ENCODE data around the gene AP1B1. TPM values are rescaled to one million over a fixed set of nuclear protein-coding genes. Genes with fewer than 3 reads are reported as not detected.
"Not testable (repeated sequence)": the region's sequence is repeated elsewhere in the genome, so short reads cannot be mapped to it uniquely, and the experiment has no call there.

The AP1B1 gene
- total RNA-seq, 1 experiment from 2014 or later = 68.1 TPM

- BruUV-seq (replicated peaks) = no TSS peak
- TF ChIP-seq CTCF (conservative IDR thresholded peaks at IDR 0.05; ENCODE audit: low read depth, low read length) = no peak
- no peak for TF ChIP-seq EZH2 (IDR thresholded peaks at IDR 0.05; ENCODE audit: borderline replicate concordance, low read depth, low read length, poor library complexity, severe bottlenecking)
- ChIA-PET POLR2A (ENCODE audit: low non-redundant PET) (no interaction called here), CTCF (interaction anchor here (0.6 kb wide), 1 partner anchor 57 kb away, joined by 5 read pairs; no protein-coding TSS in a partner anchor)
- no peaks in the 10 kb centered on the region for H3K4me1 ChIP-seq (ENCODE audit: insufficient read depth, low read length, poor library complexity, severe bottlenecking)
- intact Hi-C loops (cut with micrococcal nuclease; ENCODE audit: unreplicated experiment) = no loop called here
- H3K27me3 ChIP-seq (replicated peaks; ENCODE audit: insufficient read depth, low read depth, low read length, poor library complexity) = peaks cover 2% of the 10 kb centered on the region
- H3K27ac ChIP-seq (ENCODE audit: low read depth, low read length, poor library complexity, severe bottlenecking) = no peak overlapping the region
- no peak overlapping the region for H3K4me3 ChIP-seq (ENCODE audit: low read depth, low read length, poor library complexity, severe bottlenecking)
- H3K9me3 ChIP-seq (ENCODE audit: low read depth, low read length, poor library complexity, severe bottlenecking) = no peaks in the 10 kb centered on the region
- no peak for DNase-seq (ENCODE audit: low spot score)
- no peaks in the 10 kb centered on the region for H3K36me3 ChIP-seq (ENCODE audit: insufficient read depth, low read length, poor library complexity, severe bottlenecking)
Observed at GRCh38 chr22:29427176-29427760, 38.9 kb upstream of the AP1B1 start.

- intact Hi-C loops (cut with micrococcal nuclease; ENCODE audit: unreplicated experiment) = no loop called here
- CTCF ChIA-PET = interaction anchor here (0.6 kb wide), 1 partner anchor 56 kb away, joined by 5 read pairs; no protein-coding TSS in a partner anchor
- BruUV-seq (replicated peaks) = no TSS peak
- TF ChIP-seq CTCF (conservative IDR thresholded peaks at IDR 0.05; ENCODE audit: low read depth, low read length) (no peak), EZH2 (IDR thresholded peaks at IDR 0.05; ENCODE audit: borderline replicate concordance, low read depth, low read length, poor library complexity, severe bottlenecking) (no peak)
- no peaks in the 10 kb centered on the region for H3K4me1 ChIP-seq (ENCODE audit: insufficient read depth, low read length, poor library complexity, severe bottlenecking)
- POLR2A ChIA-PET (ENCODE audit: low non-redundant PET) = no interaction called here
- H3K36me3 ChIP-seq (ENCODE audit: insufficient read depth, low read length, poor library complexity, severe bottlenecking) = no peaks in the 10 kb centered on the region
- no peak overlapping the region for H3K4me3 ChIP-seq (ENCODE audit: low read depth, low read length, poor library complexity, severe bottlenecking)
- peaks cover 2% of the 10 kb centered on the region for H3K27me3 ChIP-seq (replicated peaks; ENCODE audit: insufficient read depth, low read depth, low read length, poor library complexity)
- H3K9me3 ChIP-seq (ENCODE audit: low read depth, low read length, poor library complexity, severe bottlenecking) = no peaks in the 10 kb centered on the region
- no peak for DNase-seq (ENCODE audit: low spot score)
- no peak overlapping the region for H3K27ac ChIP-seq (ENCODE audit: low read depth, low read length, poor library complexity, severe bottlenecking)
Observed at GRCh38 chr22:29426476-29426875, 38.1 kb upstream of the AP1B1 start.

- BruUV-seq (replicated peaks); intact Hi-C loops (cut with micrococcal nuclease; ENCODE audit: unreplicated experiment); H3K4me1 ChIP-seq (ENCODE audit: insufficient read depth, low read length, poor library complexity, severe bottlenecking); POLR2A ChIA-PET (ENCODE audit: low non-redundant PET); DNase-seq (ENCODE audit: low spot score); H3K27ac ChIP-seq (ENCODE audit: low read depth, low read length, poor library complexity, severe bottlenecking); H3K36me3 ChIP-seq (ENCODE audit: insufficient read depth, low read length, poor library complexity, severe bottlenecking); H3K9me3 ChIP-seq (ENCODE audit: low read depth, low read length, poor library complexity, severe bottlenecking); H3K27me3 ChIP-seq (replicated peaks; ENCODE audit: insufficient read depth, low read depth, low read length, poor library complexity); CTCF ChIA-PET; H3K4me3 ChIP-seq (ENCODE audit: low read depth, low read length, poor library complexity, severe bottlenecking): not testable (repeated sequence)
Observed at GRCh38 chr22:29418704-29419103, 30.3 kb upstream of the AP1B1 start.

GRCh38 chr22:29414951-29415591 is 26.7 kb upstream of the AP1B1 start:
- H3K27ac ChIP-seq (ENCODE audit: low read depth, low read length, poor library complexity, severe bottlenecking); H3K27me3 ChIP-seq (replicated peaks; ENCODE audit: insufficient read depth, low read depth, low read length, poor library complexity); intact Hi-C loops (cut with micrococcal nuclease; ENCODE audit: unreplicated experiment); H3K9me3 ChIP-seq (ENCODE audit: low read depth, low read length, poor library complexity, severe bottlenecking); POLR2A ChIA-PET (ENCODE audit: low non-redundant PET); H3K36me3 ChIP-seq (ENCODE audit: insufficient read depth, low read length, poor library complexity, severe bottlenecking); CTCF ChIA-PET; H3K4me1 ChIP-seq (ENCODE audit: insufficient read depth, low read length, poor library complexity, severe bottlenecking): not testable (repeated sequence)
- H3K4me3 ChIP-seq (ENCODE audit: low read depth, low read length, poor library complexity, severe bottlenecking) = peak overlapping the region; percentile 48
- BruUV-seq (replicated peaks) = TSS peak; percentile 75
- DNase-seq (ENCODE audit: low spot score) = peak; percentile 52
